ENCODE data around the gene RUNX2.

GRCh38 chr6:45613656-45614055 lies 285.5 kb downstream of the RUNX2 start:
- no peak for TF ChIP-seq FOXM1 (IDR thresholded peaks at IDR 0.05; ENCODE audit: borderline replicate concordance)
- no peak for TF ChIP-seq ARNT (IDR thresholded peaks at IDR 0.05)
- TF ChIP-seq CTBP1 (IDR thresholded peaks at IDR 0.05; ENCODE audit: borderline replicate concordance), result no peak
- TF ChIP-seq TARDBP (IDR thresholded peaks at IDR 0.05), result no peak
- TF ChIP-seq BHLHE40 (IDR thresholded peaks at IDR 0.05; ENCODE audit: borderline replicate concordance), result no peak
- TF ChIP-seq FOXA1 (IDR thresholded peaks at IDR 0.05), result no peak
- TF ChIP-seq SUZ12 (IDR thresholded peaks at IDR 0.05), result no peak
- no peak for TF ChIP-seq ZNF384 (IDR thresholded peaks at IDR 0.05)
- no peak for TF ChIP-seq L3MBTL2 (conservative IDR thresholded peaks at IDR 0.05)
- no peak for TF ChIP-seq FOXK2 (IDR thresholded peaks at IDR 0.05)
- no peak for TF ChIP-seq NFRKB (IDR thresholded peaks at IDR 0.05)

Measured in HEK293T (cell line).